COR-L47 (cell line): ENCODE measurements around the gene CDKAL1.
"Not testable (repeated sequence)": the region's sequence is repeated elsewhere in the genome, so short reads cannot be mapped to it uniquely, and the experiment has no call there.

Source experiments
- DNase-seq: peaks from one replicate; lab custom pipeline; 2025; lab: John Stamatoyannopoulos, UW

The CDKAL1 gene

GRCh38 chr6:20800653-20801052 lies 266.4 kb downstream of the CDKAL1 start:
- no peak for DNase-seq

- no peak for DNase-seq
These were observed 267.3 kb downstream of the CDKAL1 start for GRCh38 chr6:20801595-20801994.

GRCh38 chr6:20802596-20802995 lies 268.3 kb downstream of the CDKAL1 start:
- DNase-seq, result no peak

GRCh38 chr6:20805021-20805420 lies 270.8 kb downstream of the CDKAL1 start:
- no peak for DNase-seq

GRCh38 chr6:20806669-20807068 lies 272.4 kb downstream of the CDKAL1 start:
- DNase-seq, result no peak

- no peak for DNase-seq
These were observed 274.2 kb downstream of the CDKAL1 start for GRCh38 chr6:20808439-20808838.

GRCh38 chr6:20808924-20809323 lies 274.7 kb downstream of the CDKAL1 start:
- DNase-seq, result no peak

- no peak for DNase-seq
These were observed 276.5 kb downstream of the CDKAL1 start for GRCh38 chr6:20810727-20811108.

GRCh38 chr6:20811109-20811761 lies 277.0 kb downstream of the CDKAL1 start:
- no peak for DNase-seq

GRCh38 chr6:20812776-20813175 lies 278.5 kb downstream of the CDKAL1 start:
- DNase-seq, result no peak

- DNase-seq, result no peak
These were observed 280.2 kb downstream of the CDKAL1 start for GRCh38 chr6:20814494-20814893.

GRCh38 chr6:20816126-20816525 lies 281.9 kb downstream of the CDKAL1 start:
- no peak for DNase-seq

GRCh38 chr6:20817806-20818320 lies 283.6 kb downstream of the CDKAL1 start:
- DNase-seq, result no peak

- no peak for DNase-seq
These were observed 285.6 kb downstream of the CDKAL1 start for GRCh38 chr6:20819774-20820400.

- no peak for DNase-seq
These were observed 292.1 kb downstream of the CDKAL1 start for GRCh38 chr6:20826378-20826777.

- no peak for DNase-seq
These were observed 293.5 kb downstream of the CDKAL1 start for GRCh38 chr6:20827798-20828197.

GRCh38 chr6:20830576-20830975 lies 296.3 kb downstream of the CDKAL1 start:
- no peak for DNase-seq

- not testable (repeated sequence) for DNase-seq
These were observed 297.0 kb downstream of the CDKAL1 start for GRCh38 chr6:20831251-20831650.

- no peak for DNase-seq
These were observed 299.7 kb downstream of the CDKAL1 start for GRCh38 chr6:20833881-20834515.

- DNase-seq, result no peak
These were observed 301.2 kb downstream of the CDKAL1 start for GRCh38 chr6:20835315-20836010.

GRCh38 chr6:20837189-20837588 lies 302.9 kb downstream of the CDKAL1 start:
- no peak for DNase-seq

GRCh38 chr6:20838113-20838512 lies 303.9 kb downstream of the CDKAL1 start:
- no peak for DNase-seq

- DNase-seq, result no peak
These were observed 305.4 kb downstream of the CDKAL1 start for GRCh38 chr6:20839630-20840029.
